H9 (cell line): Measurements from ENCODE around the gene HDAC7. TPM values are rescaled to one million over a fixed set of nuclear protein-coding genes. Genes with fewer than 3 reads are reported as not detected.

Experiments used
- DNase-seq: peaks from one replicate; pipeline ENCODE4 v3.0.0-alpha.2; 2017
- H2AFZ ChIP-seq: one replicate; pipeline ENCODE4 v1.6.1; 2013; ENCODE audit warnings: mild to moderate bottlenecking, low read length, control low read depth, moderate library complexity
- H2AK5ac ChIP-seq: 2 replicates; pipeline ENCODE4 v1.6.1; 2013; ENCODE audit warnings: low read length, control low read depth, mixed read lengths; ENCODE audit not compliant: insufficient read length
- H2BK120ac ChIP-seq: one replicate; pipeline ENCODE4 v1.6.1; 2013; ENCODE audit warnings: low read depth, mild to moderate bottlenecking, low read length, control low read depth, inconsistent platforms; ENCODE audit not compliant: poor library complexity, severe bottlenecking
- H2BK12ac ChIP-seq: 2 replicates; pipeline ENCODE4 v1.6.1; 2013; ENCODE audit warnings: low read length, control low read depth, mixed read lengths, low read depth; ENCODE audit not compliant: insufficient read length
- H2BK15ac ChIP-seq: 2 replicates; pipeline ENCODE4 v1.6.1; 2013; ENCODE audit warnings: low read depth, low read length, control low read depth
- H2BK20ac ChIP-seq: one replicate; pipeline ENCODE4 v1.6.1; 2013; ENCODE audit warnings: low read depth, mild to moderate bottlenecking, low read length, control low read depth, inconsistent platforms; ENCODE audit not compliant: poor library complexity, severe bottlenecking
- H2BK5ac ChIP-seq: 2 replicates; pipeline ENCODE4 v1.6.1; 2013; ENCODE audit warnings: low read length, control low read depth, mixed read lengths; ENCODE audit not compliant: insufficient read length
- H3K14ac ChIP-seq: 2 replicates; pipeline ENCODE4 v1.6.1; 2013; ENCODE audit warnings: low read length, control low read depth; ENCODE audit not compliant: insufficient read depth
- H3K18ac ChIP-seq: 2 replicates; pipeline ENCODE4 v1.6.1; 2013; ENCODE audit warnings: low read depth, mild to moderate bottlenecking, mixed read lengths, low read length, control low read depth; ENCODE audit not compliant: insufficient read length
- H3K23ac ChIP-seq: 2 replicates; pipeline ENCODE4 v1.6.1; 2013; ENCODE audit warnings: low read length, control low read depth, mixed read lengths, low read depth; ENCODE audit not compliant: insufficient read length
- H3K23me2 ChIP-seq: 2 replicates; pipeline ENCODE4 v1.6.1; 2013; ENCODE audit warnings: low read depth, mild to moderate bottlenecking, mixed read lengths, low read length, control low read depth; ENCODE audit not compliant: insufficient read length, poor library complexity, severe bottlenecking
- H3K27ac ChIP-seq: 2 replicates; pipeline ENCODE4 v1.5.1; 2013; ENCODE audit warnings: low read length, control low read depth, mixed read lengths, low read depth; ENCODE audit not compliant: insufficient read length
- H3K27me3 ChIP-seq: 2 replicates; pipeline ENCODE4 v1.6.1; 2013; ENCODE audit warnings: low read length, control low read depth, inconsistent platforms; ENCODE audit not compliant: insufficient read depth
- H3K4ac ChIP-seq: 2 replicates; pipeline ENCODE4 v1.6.1; 2013; ENCODE audit warnings: low read depth, mild to moderate bottlenecking, control low read depth, inconsistent platforms, low read length, moderate library complexity
- H3K4me1 ChIP-seq: 2 replicates; pipeline ENCODE4 v1.6.1; 2013; ENCODE audit warnings: low read length, control low read depth, inconsistent platforms; ENCODE audit not compliant: insufficient read depth
- H3K4me2 ChIP-seq: 2 replicates; pipeline ENCODE4 v1.6.1; 2013; ENCODE audit warnings: low read length, control low read depth, mixed read lengths; ENCODE audit not compliant: insufficient read length, insufficient read depth
- H3K56ac ChIP-seq: 2 replicates; pipeline ENCODE4 v1.6.1; 2013; ENCODE audit warnings: low read depth, mild to moderate bottlenecking, mixed read lengths, low read length, control low read depth; ENCODE audit not compliant: insufficient read length
- H3K79me1 ChIP-seq: 2 replicates; pipeline ENCODE4 v1.6.1; 2013; ENCODE audit warnings: low read depth, mild to moderate bottlenecking, moderate library complexity, low read length, control low read depth, inconsistent platforms; ENCODE audit not compliant: insufficient read depth, poor library complexity, severe bottlenecking
- H3K79me2 ChIP-seq: 2 replicates; pipeline ENCODE4 v1.6.1; 2013; ENCODE audit warnings: low read length, control low read depth, inconsistent platforms; ENCODE audit not compliant: insufficient read depth
- H3K9ac ChIP-seq: 2 replicates; pipeline ENCODE4 v1.6.1; 2013; ENCODE audit warnings: low read length, control low read depth, mixed read lengths; ENCODE audit not compliant: insufficient read length; ENCODE audit errors: extremely low read depth
- H3K9me3 ChIP-seq: one replicate; pipeline ENCODE4 v1.6.1; 2013; ENCODE audit warnings: low read depth, low read length, inconsistent platforms; ENCODE audit not compliant: control insufficient read depth
- H3T11ph ChIP-seq: one replicate; pipeline ENCODE4 v1.6.1; 2013; ENCODE audit warnings: mild to moderate bottlenecking, low read length, control low read depth, inconsistent platforms
- H4K20me1 ChIP-seq: one replicate; pipeline ENCODE4 v1.6.1; 2013; ENCODE audit not compliant: control insufficient read depth, insufficient read length, insufficient read depth
- H4K5ac ChIP-seq: 2 replicates; pipeline ENCODE4 v1.6.1; 2013; ENCODE audit warnings: low read depth, mild to moderate bottlenecking, mixed read lengths, low read length, control low read depth; ENCODE audit not compliant: insufficient read length
- H4K8ac ChIP-seq: replicated peaks from 2 replicates; pipeline ENCODE4 v1.6.1; 2013; ENCODE audit warnings: low read length, control low read depth, mixed read lengths, low read depth; ENCODE audit not compliant: insufficient read length
- H4K91ac ChIP-seq: 2 replicates; pipeline ENCODE4 v1.6.1; 2013; ENCODE audit warnings: low read depth, mild to moderate bottlenecking, moderate library complexity, mixed read lengths, low read length, control low read depth; ENCODE audit not compliant: insufficient read length
- H3K27ac Mint-ChIP-seq, 3 experiments: 2 replicates in 2 of 3; 3 replicates in 1 of 3; pipeline ENCODE4 v1.8.0; 2020 to 2021; ENCODE audit warnings: mixed read lengths in 3 of 3, mild to moderate bottlenecking in 1 of 3, moderate library complexity in 1 of 3
- H3K27me3 Mint-ChIP-seq: 2 replicates; pipeline ENCODE4 v1.8.0; 2021; ENCODE audit warnings: low read depth, mild to moderate bottlenecking, moderate library complexity, mixed read lengths
- H3K36me3 Mint-ChIP-seq, 3 experiments: 2 replicates in 2 of 3; 3 replicates in 1 of 3; pipeline ENCODE4 v1.8.0; 2020 to 2021; ENCODE audit warnings: low read depth in 3 of 3, mixed read lengths in 3 of 3; ENCODE audit not compliant: insufficient read depth in 1 of 3
- H3K4me1 Mint-ChIP-seq, 2 experiments: 2 replicates each; pipeline ENCODE4 v1.8.0; 2020; ENCODE audit warnings: mixed read lengths in 2 of 2
- H3K4me3 Mint-ChIP-seq, 2 experiments: 2 replicates in 1 of 2; 3 replicates in 1 of 2; pipeline ENCODE4 v1.8.0; 2020 to 2021; ENCODE audit warnings: mild to moderate bottlenecking in 2 of 2, mixed read lengths in 2 of 2, moderate library complexity in 1 of 2
- H3K9me3 Mint-ChIP-seq, 2 experiments: 2 replicates in 1 of 2; 3 replicates in 1 of 2; pipeline ENCODE4 v1.8.0; 2020; ENCODE audit warnings: mild to moderate bottlenecking in 2 of 2, mixed read lengths in 2 of 2, moderate library complexity in 1 of 2
- WGBS: extraction: QIAGEN DNeasy Blood & Tissue Kit; methylation state at CpG from one replicate; pipeline ENCODE4 v1.1.7; 2013; ENCODE audit warnings: missing lambda C conversion rate, low lambda C conversion rate, mixed read lengths; ENCODE audit not compliant: insufficient read length; ENCODE audit errors: extremely low coverage; 5-methylcytosine and 5-hydroxymethylcytosine counted together
- total RNA-seq: library from RNA; stranded (reverse); gene quantifications from 2 replicates; pipeline ENCODE4 v1.2.1, GENCODE V29; 2021
- TF ChIP-seq, protein P1 (sequence below): fragments of 200-600 bp; sonication (generic); conservative IDR thresholded peaks from 3 replicates; pipeline ENCODE4 v1.8.0; 2021; ENCODE audit warnings: antibody characterized with exemption, mild to moderate bottlenecking

Gene HDAC7
- total RNA-seq, 1 experiment from 2014 or later = 72.1 TPM

DNA sequence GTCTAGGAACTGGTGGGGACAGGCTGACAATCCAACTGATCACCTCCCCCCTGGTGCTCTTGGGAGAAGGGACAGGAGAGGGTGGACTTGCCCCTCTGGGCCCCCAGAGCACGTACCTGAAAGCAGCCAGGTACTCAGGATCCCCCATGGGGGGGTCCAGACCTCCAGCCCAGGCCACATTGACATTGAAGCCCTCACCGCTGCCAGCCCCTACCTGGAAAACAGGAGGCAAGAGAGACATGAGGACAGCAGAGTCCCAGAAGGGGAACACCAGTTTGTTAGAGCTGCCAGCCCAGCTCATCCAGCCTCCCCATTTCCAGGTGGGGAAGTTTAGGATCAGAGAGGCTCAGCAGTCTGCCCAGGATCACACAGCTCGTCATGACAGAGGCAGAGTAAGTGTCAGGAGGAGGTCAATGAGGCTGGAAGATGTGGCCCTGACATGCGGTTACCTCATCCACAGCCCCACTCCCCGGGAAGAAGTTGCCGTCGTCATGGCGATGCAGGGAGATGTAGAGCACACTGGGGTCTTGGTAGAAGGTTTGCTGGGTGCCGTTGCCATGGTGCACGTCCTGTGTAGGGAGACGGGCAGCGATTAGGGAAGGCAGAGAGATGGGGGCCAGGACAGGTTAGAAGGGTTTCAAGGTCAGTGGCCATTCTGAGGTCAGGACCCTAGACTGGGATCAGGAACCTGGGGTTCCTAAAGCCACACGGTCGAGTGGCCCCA is 31.9 kb downstream of the HDAC7 start:
- Mint-ChIP-seq H3K36me3 (peaks cover 45 to 86% (median 77%) of the 10 kb centered on the region in 3 experiments; a peak in 6 of 7 replicates), H3K4me1 (no peaks in the 10 kb centered on the region), H3K4me3 (peak overlapping the region in 1 of 2 experiments; percentile 5; a peak in 1 of 5 replicates), H3K9me3 (no peaks in the 10 kb centered on the region), H3K27me3 (no peaks in the 10 kb centered on the region), H3K27ac (no peak overlapping the region; a peak in 1 of 7 replicates)
- no peak overlapping the region for H2BK120ac ChIP-seq
- no peak for DNase-seq
- H4K8ac ChIP-seq = no peak overlapping the region
- H3K4ac ChIP-seq = no peak overlapping the region
- WGBS = no CpG with 5 or more reads among the region's 14 CpGs
- no peak overlapping the region for H2BK5ac ChIP-seq
- no peak overlapping the region for H4K5ac ChIP-seq
- no peak overlapping the region for H3T11ph ChIP-seq
- no peak overlapping the region for H3K27ac ChIP-seq
- no peaks in the 10 kb centered on the region for H4K20me1 ChIP-seq
- H3K79me1 ChIP-seq = no peaks in the 10 kb centered on the region
- H3K14ac ChIP-seq = no peak overlapping the region
- no peak overlapping the region for H2BK12ac ChIP-seq
- no peaks in the 10 kb centered on the region for H3K27me3 ChIP-seq
- no peaks in the 10 kb centered on the region for H3K4me1 ChIP-seq
- no peak overlapping the region for H3K18ac ChIP-seq
- no peak overlapping the region for H4K91ac ChIP-seq
- no peaks in the 10 kb centered on the region for H3K9me3 ChIP-seq
- no peak overlapping the region for H2BK15ac ChIP-seq
- TF ChIP-seq, protein P1, sequence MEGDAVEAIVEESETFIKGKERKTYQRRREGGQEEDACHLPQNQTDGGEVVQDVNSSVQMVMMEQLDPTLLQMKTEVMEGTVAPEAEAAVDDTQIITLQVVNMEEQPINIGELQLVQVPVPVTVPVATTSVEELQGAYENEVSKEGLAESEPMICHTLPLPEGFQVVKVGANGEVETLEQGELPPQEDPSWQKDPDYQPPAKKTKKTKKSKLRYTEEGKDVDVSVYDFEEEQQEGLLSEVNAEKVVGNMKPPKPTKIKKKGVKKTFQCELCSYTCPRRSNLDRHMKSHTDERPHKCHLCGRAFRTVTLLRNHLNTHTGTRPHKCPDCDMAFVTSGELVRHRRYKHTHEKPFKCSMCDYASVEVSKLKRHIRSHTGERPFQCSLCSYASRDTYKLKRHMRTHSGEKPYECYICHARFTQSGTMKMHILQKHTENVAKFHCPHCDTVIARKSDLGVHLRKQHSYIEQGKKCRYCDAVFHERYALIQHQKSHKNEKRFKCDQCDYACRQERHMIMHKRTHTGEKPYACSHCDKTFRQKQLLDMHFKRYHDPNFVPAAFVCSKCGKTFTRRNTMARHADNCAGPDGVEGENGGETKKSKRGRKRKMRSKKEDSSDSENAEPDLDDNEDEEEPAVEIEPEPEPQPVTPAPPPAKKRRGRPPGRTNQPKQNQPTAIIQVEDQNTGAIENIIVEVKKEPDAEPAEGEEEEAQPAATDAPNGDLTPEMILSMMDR = no peak
- H3K56ac ChIP-seq = no peak overlapping the region
- no peak overlapping the region for H2AFZ ChIP-seq
- H3K79me2 ChIP-seq = no peaks in the 10 kb centered on the region
- no peak overlapping the region for H2BK20ac ChIP-seq
- no peak overlapping the region for H3K9ac ChIP-seq
- no peak overlapping the region for H2AK5ac ChIP-seq
- no peak overlapping the region for H3K23ac ChIP-seq
- no peak overlapping the region for H3K4me2 ChIP-seq
- H3K23me2 ChIP-seq = no peaks in the 10 kb centered on the region
